HG03025 (cell line): ENCODE data around the gene ZNF438.
"Not testable (repeated sequence)": the region's sequence is repeated elsewhere in the genome, so short reads cannot be mapped to it uniquely, and the experiment has no call there.

Experiments
- ATAC-seq: cut with Tn5 transposase; IDR thresholded peaks from one replicate; pipeline ENCODE4 v1.9.1; 2021; ENCODE audit warnings: mild to moderate bottlenecking, moderate library complexity; ENCODE audit not compliant: unreplicated experiment, low FRiP score

The ZNF438 gene

GRCh38 chr10:30963992-30964930 is 67.4 kb downstream of the ZNF438 start:
- no peak for ATAC-seq

GRCh38 chr10:30962522-30962921 is 69.1 kb downstream of the ZNF438 start:
- ATAC-seq = no peak

- no peak for ATAC-seq
Observed at GRCh38 chr10:30959836-30960210, 71.8 kb downstream of the ZNF438 start.

- not testable (repeated sequence) for ATAC-seq
Observed at GRCh38 chr10:30949218-30949617, 82.4 kb downstream of the ZNF438 start.

GRCh38 chr10:30944005-30944404 is 87.7 kb downstream of the ZNF438 start:
- ATAC-seq = no peak

GRCh38 chr10:30943451-30943850 is 88.2 kb downstream of the ZNF438 start:
- no peak for ATAC-seq

- no peak for ATAC-seq
Observed at GRCh38 chr10:30940256-30940655, 91.4 kb downstream of the ZNF438 start.

GRCh38 chr10:30939643-30940251 is 91.9 kb downstream of the ZNF438 start:
- ATAC-seq = no peak

- ATAC-seq = no peak
Observed at GRCh38 chr10:30935078-30935477, 96.6 kb downstream of the ZNF438 start.

GRCh38 chr10:30931094-30931493 is 100.6 kb downstream of the ZNF438 start:
- no peak for ATAC-seq

- ATAC-seq = no peak
Observed at GRCh38 chr10:30929901-30930520, 101.7 kb downstream of the ZNF438 start.

GRCh38 chr10:30929311-30929729 is 102.3 kb downstream of the ZNF438 start:
- ATAC-seq = not testable (repeated sequence)

GRCh38 chr10:30928742-30929141 is 102.9 kb downstream of the ZNF438 start:
- ATAC-seq = no peak

- ATAC-seq = no peak
Observed at GRCh38 chr10:30918651-30919050, 113.0 kb downstream of the ZNF438 start.

- no peak for ATAC-seq
Observed at GRCh38 chr10:30917789-30918188, 113.9 kb downstream of the ZNF438 start.

- no peak for ATAC-seq
Observed at GRCh38 chr10:30917067-30917466, 114.6 kb downstream of the ZNF438 start.

GRCh38 chr10:30915146-30915545 is 116.5 kb downstream of the ZNF438 start:
- no peak for ATAC-seq

- ATAC-seq = no peak
Observed at GRCh38 chr10:30911303-30911863, 120.3 kb downstream of the ZNF438 start.

- ATAC-seq = no peak
Observed at GRCh38 chr10:30903397-30904138, 128.1 kb downstream of the ZNF438 start.

GRCh38 chr10:30902621-30903396 is 128.9 kb downstream of the ZNF438 start:
- ATAC-seq = no peak
